Astrocyte of the spinal cord (primary cell): ENCODE data around the gene PSMG4.

Experiments used
- DNase-seq: peaks from one replicate; pipeline ENCODE4 v3.0.0; 2011; ENCODE audit warnings: low read depth, low spot score
- H3K4me3 ChIP-seq: 2 replicates; pipeline ENCODE4 v1.5.1; 2011; ENCODE audit warnings: low read depth, mild to moderate bottlenecking, low read length, moderate library complexity
- CTCF ChIP-seq: IDR thresholded peaks from 2 replicates; pipeline ENCODE4 v1.5.1; 2012; ENCODE audit warnings: low read depth, mild to moderate bottlenecking, low read length, inconsistent platforms
- in situ Hi-C: cut with HindIII; loops from 2 replicates; pipeline ENCODE4 v1.10.0; 2017; ENCODE audit warnings: low sequenced_read_pairs

PSMG4 gene

GRCh38 chr6:3272911-3273547 lies 14.3 kb downstream of the PSMG4 start:
- in situ Hi-C loops = no loop called here
- no peak for TF ChIP-seq CTCF
- DNase-seq = no peak
- no peak overlapping the region for H3K4me3 ChIP-seq

GRCh38 chr6:3273707-3274521 lies 15.2 kb downstream of the PSMG4 start:
- in situ Hi-C loops = no loop called here
- no peak for TF ChIP-seq CTCF
- DNase-seq = no peak

GRCh38 chr6:3276174-3277167 lies 17.7 kb downstream of the PSMG4 start:
- in situ Hi-C loops = loop anchor here (25.0 kb wide), 1 partner anchor 436 kb away; no protein-coding TSS in a partner anchor
- TF ChIP-seq CTCF = no peak
- no peak for DNase-seq
- H3K4me3 ChIP-seq = no peak overlapping the region

More at GRCh38 chr6:3273707-3274521, 15.2 kb downstream of the PSMG4 start:
- H3K4me3 ChIP-seq = no peak overlapping the region

GRCh38 chr6:3277251-3277650 lies 18.5 kb downstream of the PSMG4 start:
- no peak for TF ChIP-seq CTCF
- in situ Hi-C loops = loop anchor here (25.0 kb wide), 1 partner anchor 435 kb away; no protein-coding TSS in a partner anchor
- H3K4me3 ChIP-seq = no peak overlapping the region
- DNase-seq = no peak

- in situ Hi-C loops = loop anchor here (25.0 kb wide), 1 partner anchor 434 kb away; no protein-coding TSS in a partner anchor
- TF ChIP-seq CTCF = no peak
- DNase-seq = no peak
Observed at GRCh38 chr6:3277851-3278416, 19.2 kb downstream of the PSMG4 start.

More at GRCh38 chr6:3277851-3278416, 19.2 kb downstream of the PSMG4 start:
- H3K4me3 ChIP-seq = no peak overlapping the region
